ENCODE measurements around the gene FAM221A. TPM values are rescaled to one million over a fixed set of nuclear protein-coding genes. Genes with fewer than 3 reads are reported as not detected.
"Not testable (repeated sequence)": the region's sequence is repeated elsewhere in the genome, so short reads cannot be mapped to it uniquely, and the experiment has no call there.

Gene FAM221A
- total and polyA plus RNA-seq, 4 donors = 1.8 to 9.8 (median 8.6) TPM

- WGBS, 2 donors = 56 to 84% methylated on average over 4 of the region's 4 CpGs
- DNase-seq; H3K27ac ChIP-seq (ENCODE audit: low read depth in 1 of 2, low read length in 2 of 2); intact Hi-C loops (cut with DNase I); ATAC-seq (ENCODE audit: low FRiP score); H3K4me3 ChIP-seq (ENCODE audit: low read length in 2 of 2); H3K4me1 ChIP-seq (ENCODE audit: control insufficient read depth in 1 of 2, insufficient read depth in 2 of 2, low read length in 2 of 2); H3K36me3 ChIP-seq (ENCODE audit: control insufficient read depth in 1 of 2, insufficient read depth in 2 of 2, low read length in 1 of 2); H3K9me3 ChIP-seq (ENCODE audit: control insufficient read depth, low read length); H3K27me3 ChIP-seq (ENCODE audit: control insufficient read depth in 1 of 2, insufficient read depth in 2 of 2, low read length in 1 of 2): not testable (repeated sequence)
These were observed 44.1 kb downstream of the FAM221A start for GRCh38 chr7:23724113-23724512.

GRCh38 chr7:23742051-23742450 lies 62.1 kb downstream of the FAM221A start:
- H3K9me3 ChIP-seq (ENCODE audit: control insufficient read depth, low read length) = peaks cover 12% of the 10 kb centered on the region
- intact Hi-C loops (cut with DNase I) = no loop called here
- no peak overlapping the region for H3K27ac ChIP-seq (ENCODE audit: low read depth in 1 of 2, low read length in 2 of 2)
- peak; percentile 48 for ATAC-seq (ENCODE audit: low FRiP score)
- DNase-seq = no peak
- H3K27me3 ChIP-seq (ENCODE audit: control insufficient read depth in 1 of 2, insufficient read depth in 2 of 2, low read length in 1 of 2) = no peaks in the 10 kb centered on the region
- no peaks in the 10 kb centered on the region for H3K36me3 ChIP-seq (ENCODE audit: control insufficient read depth in 1 of 2, insufficient read depth in 2 of 2, low read length in 1 of 2)
- no peaks in the 10 kb centered on the region for H3K4me1 ChIP-seq (ENCODE audit: control insufficient read depth in 1 of 2, insufficient read depth in 2 of 2, low read length in 2 of 2)
- H3K4me3 ChIP-seq (ENCODE audit: low read length in 2 of 2) = no peak overlapping the region

DNA sequence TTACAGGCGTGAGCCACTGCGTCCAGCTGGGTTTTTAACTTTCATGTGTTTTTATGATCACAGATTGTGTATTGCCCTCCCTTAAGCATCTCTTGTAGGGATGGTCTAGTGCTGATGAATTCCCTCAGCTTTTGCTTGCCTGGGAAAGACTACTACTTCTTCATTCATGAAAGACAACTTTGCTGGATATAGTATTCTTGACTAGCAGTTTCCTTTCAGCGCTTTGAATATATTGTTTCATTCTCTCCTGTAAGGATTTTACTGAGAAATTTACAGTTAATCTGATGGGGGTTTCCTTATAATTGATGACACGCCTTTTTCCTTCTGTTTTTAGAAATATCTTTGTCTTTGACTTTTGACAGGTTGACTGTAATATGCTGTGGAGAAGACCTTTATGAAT lies 63.2 kb downstream of the FAM221A start:
- Histone ChIP-seq H3K27me3 (ENCODE audit: control insufficient read depth in 1 of 2, insufficient read depth in 2 of 2, low read length in 1 of 2) (no peaks in the 10 kb centered on the region), H3K9me3 (ENCODE audit: control insufficient read depth, low read length) (peaks cover 12% of the 10 kb centered on the region), H3K4me1 (ENCODE audit: control insufficient read depth in 1 of 2, insufficient read depth in 2 of 2, low read length in 2 of 2) (no peaks in the 10 kb centered on the region), H3K27ac (ENCODE audit: low read depth in 1 of 2, low read length in 2 of 2) (no peak overlapping the region), H3K4me3 (ENCODE audit: low read length in 2 of 2) (no peak overlapping the region), H3K36me3 (ENCODE audit: control insufficient read depth in 1 of 2, insufficient read depth in 2 of 2, low read length in 1 of 2) (no peaks in the 10 kb centered on the region)
- no peak for DNase-seq
- intact Hi-C loops (cut with DNase I) = no loop called here
- ATAC-seq (ENCODE audit: low FRiP score) = no peak
- 89 to 90% methylated on average over 4 of the region's 4 CpGs for WGBS, 2 donors

DNA sequence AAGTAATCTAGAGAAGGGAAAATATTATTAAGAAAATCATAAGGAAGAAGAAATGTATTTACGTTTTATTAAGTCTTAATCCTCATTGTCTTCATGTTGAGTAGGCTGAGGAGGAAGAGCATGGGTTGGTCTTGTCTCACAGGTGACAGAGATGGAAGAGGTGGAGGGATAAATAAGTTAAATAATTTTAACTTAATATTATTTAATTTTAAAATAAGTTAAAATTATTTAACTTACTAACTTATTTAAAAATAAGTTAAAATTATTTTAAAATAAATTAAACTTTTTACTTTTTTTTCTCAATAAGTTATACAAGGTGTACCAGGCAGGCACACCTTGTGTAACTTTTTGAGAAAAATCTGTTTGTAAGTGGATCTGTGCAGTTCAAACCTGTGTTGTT lies 66.6 kb downstream of the FAM221A start:
- H3K4me1 ChIP-seq (ENCODE audit: control insufficient read depth in 1 of 2, insufficient read depth in 2 of 2, low read length in 2 of 2) = no peaks in the 10 kb centered on the region
- intact Hi-C loops (cut with DNase I) = no loop called here
- WGBS, 2 donors = 78 to 79% methylated on average over 1 of the region's 1 CpG

GRCh38 chr7:23751852-23752251 lies 71.9 kb downstream of the FAM221A start:
- no peak overlapping the region for H3K27ac ChIP-seq (ENCODE audit: low read depth in 1 of 2, low read length in 2 of 2)
- DNase-seq (no peak), ATAC-seq (ENCODE audit: low FRiP score) (no peak)
- H3K4me1 ChIP-seq (ENCODE audit: control insufficient read depth in 1 of 2, insufficient read depth in 2 of 2, low read length in 2 of 2) = no peaks in the 10 kb centered on the region
- H3K27me3 ChIP-seq (ENCODE audit: control insufficient read depth in 1 of 2, insufficient read depth in 2 of 2, low read length in 1 of 2) = no peaks in the 10 kb centered on the region
- no peaks in the 10 kb centered on the region for H3K9me3 ChIP-seq (ENCODE audit: control insufficient read depth, low read length)
- no peak overlapping the region for H3K4me3 ChIP-seq (ENCODE audit: low read length in 2 of 2)
- 38 to 49% methylated on average over 1 of the region's 1 CpG for WGBS, 2 donors
- intact Hi-C loops (cut with DNase I) = no loop called here
- no peaks in the 10 kb centered on the region for H3K36me3 ChIP-seq (ENCODE audit: control insufficient read depth in 1 of 2, insufficient read depth in 2 of 2, low read length in 1 of 2)

More for the DNA sequence above, 66.6 kb downstream of the FAM221A start:
- H3K27ac ChIP-seq (ENCODE audit: low read depth in 1 of 2, low read length in 2 of 2) = no peak overlapping the region
- no peak overlapping the region for H3K4me3 ChIP-seq (ENCODE audit: low read length in 2 of 2)
- ATAC-seq (ENCODE audit: low FRiP score) (no peak), DNase-seq (no peak)
- H3K9me3 ChIP-seq (ENCODE audit: control insufficient read depth, low read length) = peaks cover 12% of the 10 kb centered on the region
- H3K36me3 ChIP-seq (ENCODE audit: control insufficient read depth in 1 of 2, insufficient read depth in 2 of 2, low read length in 1 of 2) = no peaks in the 10 kb centered on the region
- no peaks in the 10 kb centered on the region for H3K27me3 ChIP-seq (ENCODE audit: control insufficient read depth in 1 of 2, insufficient read depth in 2 of 2, low read length in 1 of 2)

Other genes with a start within 250 kb of the FAM221A start
- 1 to 10 TPM in 1 of 2 donors, under 1 TPM in 1; 0.71 to 1.6 TPM for gene IGF2BP3, start 209.7 kb upstream of the FAM221A start, total RNA-seq
- gene IGF2BP3, start 209.7 kb upstream of the FAM221A start, polyA plus RNA-seq = under 1 TPM in 1 of 2 donors, not detected in 1; 0.08 TPM
- gene TRA2A, start 148.2 kb upstream of the FAM221A start, total RNA-seq = 10 to 100 TPM; 74.9 to 98.7 TPM
- gene TRA2A, start 148.2 kb upstream of the FAM221A start, polyA plus RNA-seq = 10 to 100 TPM; 36.3 to 56.6 TPM
- gene CCDC126, start 82.8 kb upstream of the FAM221A start, total RNA-seq = 10 to 100 TPM; 10.8 to 14.7 TPM
- gene CCDC126, start 82.8 kb upstream of the FAM221A start, polyA plus RNA-seq = 1 to 10 TPM; 6.6 to 8.6 TPM
- 1 to 10 TPM in 1 of 2 donors, under 1 TPM in 1; 0.94 to 2.2 TPM for gene STK31, start 30.0 kb downstream of the FAM221A start, total RNA-seq
- gene STK31, start 30.0 kb downstream of the FAM221A start, polyA plus RNA-seq = under 1 TPM in 1 of 2 donors, not detected in 1; 0.13 TPM